Thyroid gland (tissue), 4 donors: ENCODE data around the gene HBM.

Experiments used
- POLR2A ChIP-seq, 2 donors: fragments of 450-650 bp; IDR thresholded peaks; one replicate each; pipeline ENCODE4 v1.6.1; 2017; ENCODE audit warnings: antibody characterized with exemption in 2 of 2, mild to moderate bottlenecking in 2 of 2, moderate library complexity in 1 of 2
- TF ChIP-seq, protein P1 (sequence below), 6 experiments: fragments of 200-600 bp in 3 of 6; fragments of 450-650 bp in 3 of 6; sonication (generic) in 3 of 6; IDR thresholded peaks; one replicate each; pipeline ENCODE4 v1.5.1; 2016 to 2019; ENCODE audit warnings: antibody characterized with exemption in 6 of 6, mild to moderate bottlenecking in 2 of 6, inconsistent platforms in 1 of 6, moderate library complexity in 1 of 6

DNA sequence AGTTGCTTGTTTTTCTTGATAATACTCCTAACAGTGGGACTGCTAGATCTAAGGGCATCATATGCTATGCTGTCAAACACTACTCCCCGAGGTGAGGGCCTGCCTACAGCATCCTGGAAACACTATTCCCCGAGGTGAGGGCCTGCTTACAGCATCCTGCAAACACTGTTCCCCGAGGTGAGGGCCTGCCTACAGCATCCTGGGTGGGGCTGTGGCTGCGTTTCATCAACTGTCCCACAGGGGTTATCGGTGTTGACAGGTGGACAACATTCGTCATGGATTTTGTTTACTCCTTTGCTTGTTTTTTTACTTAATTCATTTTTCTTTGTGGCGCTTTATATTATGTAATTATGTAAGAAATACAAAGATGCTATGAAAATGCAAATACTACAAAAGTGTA is 49.8 kb upstream of the HBM start:
- TF ChIP-seq, protein P1, sequence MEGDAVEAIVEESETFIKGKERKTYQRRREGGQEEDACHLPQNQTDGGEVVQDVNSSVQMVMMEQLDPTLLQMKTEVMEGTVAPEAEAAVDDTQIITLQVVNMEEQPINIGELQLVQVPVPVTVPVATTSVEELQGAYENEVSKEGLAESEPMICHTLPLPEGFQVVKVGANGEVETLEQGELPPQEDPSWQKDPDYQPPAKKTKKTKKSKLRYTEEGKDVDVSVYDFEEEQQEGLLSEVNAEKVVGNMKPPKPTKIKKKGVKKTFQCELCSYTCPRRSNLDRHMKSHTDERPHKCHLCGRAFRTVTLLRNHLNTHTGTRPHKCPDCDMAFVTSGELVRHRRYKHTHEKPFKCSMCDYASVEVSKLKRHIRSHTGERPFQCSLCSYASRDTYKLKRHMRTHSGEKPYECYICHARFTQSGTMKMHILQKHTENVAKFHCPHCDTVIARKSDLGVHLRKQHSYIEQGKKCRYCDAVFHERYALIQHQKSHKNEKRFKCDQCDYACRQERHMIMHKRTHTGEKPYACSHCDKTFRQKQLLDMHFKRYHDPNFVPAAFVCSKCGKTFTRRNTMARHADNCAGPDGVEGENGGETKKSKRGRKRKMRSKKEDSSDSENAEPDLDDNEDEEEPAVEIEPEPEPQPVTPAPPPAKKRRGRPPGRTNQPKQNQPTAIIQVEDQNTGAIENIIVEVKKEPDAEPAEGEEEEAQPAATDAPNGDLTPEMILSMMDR (IDR thresholded peaks at IDR 0.05) = no peak
- TF ChIP-seq POLR2A (IDR thresholded peaks at IDR 0.05) = no peak
